ENCODE measurements around the gene MPP1. TPM values are rescaled to one million over a fixed set of nuclear protein-coding genes. Genes with fewer than 3 reads are reported as not detected.
A peak's percentile ranks its signal among the peaks of the same experiment; 100 is the strongest.

MPP1 gene
- total and polyA plus RNA-seq, 2 donors (not counting 3 experiments of a cell fraction or from before 2014, with no cell fraction given), result 22.1 to 32.3 TPM

- Histone ChIP-seq H3K9ac (replicated peaks; ENCODE audit: extremely low read depth, insufficient read depth, low read length) (no peak overlapping the region), H3K79me2 (ENCODE audit: control insufficient read depth, insufficient read depth, low read length) (peaks cover 2% of the 10 kb centered on the region), H3K36me3 (ENCODE audit: control insufficient read depth in 2 of 2, extremely low read depth in 1 of 2, insufficient read depth in 2 of 2, low read length in 2 of 2) (no peaks in the 10 kb centered on the region), H2AFZ (ENCODE audit: low read depth, low read length) (no peak overlapping the region), H3K9me1 (replicated peaks; ENCODE audit: control insufficient read depth, extremely low read depth, insufficient read depth, low read length) (no peaks in the 10 kb centered on the region), H3K4me3 (replicated peaks in 1 of 3; ENCODE audit: insufficient read depth in 1 of 3, low read depth in 1 of 3, low read length in 3 of 3) (no peak overlapping the region), H4K20me1 (replicated peaks; ENCODE audit: control insufficient read depth, extremely low read depth, insufficient read depth, low read length) (no peaks in the 10 kb centered on the region), H3K9me3 (replicated peaks; ENCODE audit: control insufficient read depth, insufficient read depth, low read length) (no peaks in the 10 kb centered on the region), H3K27me3 (ENCODE audit: control insufficient read depth in 2 of 2, insufficient read depth in 2 of 2, low read length in 2 of 2) (no peaks in the 10 kb centered on the region), H3K27ac (ENCODE audit: insufficient read depth, low read depth, low read length) (no peak overlapping the region), H3K4me1 (ENCODE audit: control insufficient read depth, extremely low read depth, insufficient read depth, low read length) (peaks cover 41% of the 10 kb centered on the region), H3K4me2 (ENCODE audit: insufficient read depth, low read length) (no peak overlapping the region)
- dilution Hi-C loops (cut with MboI; ENCODE audit: extremely low pct_ligation_motif_present, low sequenced_read_pairs) (no loop called here), intact Hi-C loops (cut with micrococcal nuclease) (no loop called here)
- no TSS peak for BruUV-seq (replicated peaks)
- DNase-seq (ENCODE audit: low read depth, low spot score) (no peak), FAIRE-seq (no peak)
- ChIA-PET CTCF (interaction anchor here (0.9 to 1.2 kb wide), 2 partner anchors 15 to 54 kb away, joined by 3 to 7 read pairs; no protein-coding TSS in a partner anchor), POLR2A (no interaction called here)
- TF ChIP-seq EZH2 (IDR thresholded peaks at IDR 0.05; ENCODE audit: borderline replicate concordance, low read depth, low read length, severe bottlenecking) (no peak), GATA2 (IDR thresholded peaks at IDR 0.05; ENCODE audit: insufficient read depth, insufficient read length, low read depth, low read length) (no peak)
These were observed 2.3 kb downstream of the MPP1 start for GRCh38 chrX:154802947-154803346.

GRCh38 chrX:154800478-154801210 lies 4.6 kb downstream of the MPP1 start:
- DNase-seq (ENCODE audit: low read depth, low spot score), result peak; percentile 21
- peak overlapping the region; percentile 10 for H3K4me2 ChIP-seq (ENCODE audit: insufficient read depth, low read length)

More at GRCh38 chrX:154800478-154801210, 4.6 kb downstream of the MPP1 start:
- CTCF ChIA-PET, result interaction anchor here (0.7 to 0.8 kb wide), 2 partner anchors 16 to 117 kb away, joined by 3 read pairs; no protein-coding TSS in a partner anchor
- H3K27me3 ChIP-seq (ENCODE audit: control insufficient read depth in 2 of 2, insufficient read depth in 2 of 2, low read length in 2 of 2), result no peaks in the 10 kb centered on the region
- H3K9ac ChIP-seq (replicated peaks; ENCODE audit: extremely low read depth, insufficient read depth, low read length), result no peak overlapping the region
- no peaks in the 10 kb centered on the region for H4K20me1 ChIP-seq (replicated peaks; ENCODE audit: control insufficient read depth, extremely low read depth, insufficient read depth, low read length)
- H2AFZ ChIP-seq (ENCODE audit: low read depth, low read length), result no peak overlapping the region
- peak; percentile 15 for FAIRE-seq
- H3K4me3 ChIP-seq (replicated peaks in 1 of 3; ENCODE audit: insufficient read depth in 1 of 3, low read depth in 1 of 3, low read length in 3 of 3), result no peak overlapping the region
- TF ChIP-seq CTCF (IDR thresholded peaks at IDR 0.05; ENCODE audit: extremely low read depth in 1 of 2, insufficient read depth in 1 of 2, low read depth in 1 of 2, low read length in 2 of 2) (no peak), EZH2 (IDR thresholded peaks at IDR 0.05; ENCODE audit: borderline replicate concordance, low read depth, low read length, severe bottlenecking) (no peak), FOS (IDR thresholded peaks at IDR 0.05; ENCODE audit: borderline replicate concordance, insufficient read depth, low read length) (no peak), JUN (IDR thresholded peaks at IDR 0.05; ENCODE audit: borderline replicate concordance, insufficient read depth, insufficient read length, low read depth) (no peak), MYC (IDR thresholded peaks at IDR 0.05; ENCODE audit: low read depth, low read length) (no peak), MAX (IDR thresholded peaks at IDR 0.05; ENCODE audit: insufficient read depth, insufficient read length) (no peak), POLR2AphosphoS5 (IDR thresholded peaks at IDR 0.05; ENCODE audit: insufficient read depth, low read depth, low read length) (no peak), GATA2 (IDR thresholded peaks at IDR 0.05; ENCODE audit: insufficient read depth, insufficient read length, low read depth, low read length) (no peak), POLR2A (IDR thresholded peaks at IDR 0.05; ENCODE audit: low read depth, low read length) (no peak)
- no peaks in the 10 kb centered on the region for H3K9me3 ChIP-seq (replicated peaks; ENCODE audit: control insufficient read depth, insufficient read depth, low read length)
- dilution Hi-C loops (cut with MboI; ENCODE audit: extremely low pct_ligation_motif_present, low sequenced_read_pairs), result no loop called here
- BruUV-seq (replicated peaks), result no TSS peak
- POLR2A ChIA-PET, result no interaction called here
- peak overlapping the region; percentile 91 for H3K27ac ChIP-seq (ENCODE audit: insufficient read depth, low read depth, low read length)
- peaks cover 38% of the 10 kb centered on the region for H3K4me1 ChIP-seq (ENCODE audit: control insufficient read depth, extremely low read depth, insufficient read depth, low read length)
- no peaks in the 10 kb centered on the region for H3K36me3 ChIP-seq (ENCODE audit: control insufficient read depth in 2 of 2, extremely low read depth in 1 of 2, insufficient read depth in 2 of 2, low read length in 2 of 2)
- intact Hi-C loops (cut with micrococcal nuclease), result no loop called here
- H3K79me2 ChIP-seq (ENCODE audit: control insufficient read depth, insufficient read depth, low read length), result peaks cover 2% of the 10 kb centered on the region
- no peaks in the 10 kb centered on the region for H3K9me1 ChIP-seq (replicated peaks; ENCODE audit: control insufficient read depth, extremely low read depth, insufficient read depth, low read length)
